ENCODE data around the gene MFSD6L.

MFSD6L gene

GRCh38 chr17:8755590-8756255, 43.4 kb downstream of the MFSD6L start:
- Histone ChIP-seq H4K20me1 (ENCODE audit: low read depth, low read length) (no peaks in the 10 kb centered on the region), H3K36me3 (ENCODE audit: low read length) (no peaks in the 10 kb centered on the region), H3K4me2 (ENCODE audit: low read depth, low read length, poor library complexity, severe bottlenecking) (no peak overlapping the region), H3K9me2 (replicated peaks; ENCODE audit: insufficient read depth, low read length) (no peaks in the 10 kb centered on the region), H3K27me3 (ENCODE audit: low read length) (no peaks in the 10 kb centered on the region), H3K4me3 (ENCODE audit: insufficient read depth, low read length, poor library complexity, severe bottlenecking) (no peak overlapping the region), H3F3A (ENCODE audit: insufficient read depth) (no peaks in the 10 kb centered on the region), H3K27ac (ENCODE audit: low read depth, low read length) (no peak overlapping the region), H3K9me3 (ENCODE audit: insufficient read depth, low read length) (no peaks in the 10 kb centered on the region), H2AFZ (ENCODE audit: low read depth, low read length, severe bottlenecking) (no peak overlapping the region), H3K79me2 (ENCODE audit: insufficient read depth, low read length) (no peaks in the 10 kb centered on the region), H3K9ac (ENCODE audit: low read length) (no peak overlapping the region)
- TF ChIP-seq CTCF (IDR thresholded peaks at IDR 0.05; ENCODE audit: insufficient read depth, low read length, poor library complexity, severe bottlenecking) (no peak), EZH2phosphoT487 (conservative IDR thresholded peaks at IDR 0.05; ENCODE audit: low read length) (no peak)

- Histone ChIP-seq H3K27me3 (ENCODE audit: low read length) (no peaks in the 10 kb centered on the region), H4K20me1 (ENCODE audit: low read depth, low read length) (no peaks in the 10 kb centered on the region), H3K9me2 (replicated peaks; ENCODE audit: insufficient read depth, low read length) (no peaks in the 10 kb centered on the region), H3K27ac (ENCODE audit: low read depth, low read length) (no peak overlapping the region), H2AFZ (ENCODE audit: low read depth, low read length, severe bottlenecking) (no peak overlapping the region), H3K79me2 (ENCODE audit: insufficient read depth, low read length) (no peaks in the 10 kb centered on the region), H3K9ac (ENCODE audit: low read length) (no peak overlapping the region), H3F3A (ENCODE audit: insufficient read depth) (no peaks in the 10 kb centered on the region), H3K9me3 (ENCODE audit: insufficient read depth, low read length) (no peaks in the 10 kb centered on the region), H3K4me3 (ENCODE audit: insufficient read depth, low read length, poor library complexity, severe bottlenecking) (no peak overlapping the region), H3K36me3 (ENCODE audit: low read length) (no peaks in the 10 kb centered on the region), H3K4me2 (ENCODE audit: low read depth, low read length, poor library complexity, severe bottlenecking) (no peak overlapping the region)
- TF ChIP-seq CTCF (IDR thresholded peaks at IDR 0.05; ENCODE audit: insufficient read depth, low read length, poor library complexity, severe bottlenecking) (no peak), EZH2phosphoT487 (conservative IDR thresholded peaks at IDR 0.05; ENCODE audit: low read length) (no peak)
Measured at GRCh38 chr17:8754890-8755289, 44.3 kb downstream of the MFSD6L start.

DNA sequence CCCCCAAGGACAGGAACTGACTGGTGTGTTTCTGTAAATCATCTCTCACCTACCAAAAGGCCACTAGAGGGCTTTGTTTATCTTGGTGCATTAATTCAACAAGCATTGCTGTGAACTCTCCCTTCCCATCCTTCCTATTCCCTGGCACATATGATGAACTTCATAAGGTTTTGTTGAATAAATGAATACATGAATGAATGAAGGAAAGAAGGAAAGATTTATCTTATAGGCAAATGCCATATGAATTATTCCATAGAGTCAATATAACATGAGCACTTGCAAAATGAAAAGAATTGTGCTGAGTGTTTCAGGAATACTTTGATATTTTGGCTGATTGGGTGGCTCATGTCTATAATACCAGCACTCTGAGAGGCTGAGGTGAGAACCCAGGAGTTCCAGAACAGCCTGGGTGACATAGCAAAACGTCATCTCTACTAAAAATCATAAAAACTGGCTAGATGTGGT, 45.2 kb downstream of the MFSD6L start:
- Histone ChIP-seq H2AFZ (ENCODE audit: low read depth, low read length, severe bottlenecking) (no peak overlapping the region), H3K36me3 (ENCODE audit: low read length) (no peaks in the 10 kb centered on the region), H3K4me2 (ENCODE audit: low read depth, low read length, poor library complexity, severe bottlenecking) (no peak overlapping the region), H3K9me3 (ENCODE audit: insufficient read depth, low read length) (no peaks in the 10 kb centered on the region), H3K27ac (ENCODE audit: low read depth, low read length) (no peak overlapping the region), H3K79me2 (ENCODE audit: insufficient read depth, low read length) (no peaks in the 10 kb centered on the region), H3K4me3 (ENCODE audit: insufficient read depth, low read length, poor library complexity, severe bottlenecking) (no peak overlapping the region), H3K9me2 (replicated peaks; ENCODE audit: insufficient read depth, low read length) (no peaks in the 10 kb centered on the region), H3K27me3 (ENCODE audit: low read length) (no peaks in the 10 kb centered on the region), H3K9ac (ENCODE audit: low read length) (no peak overlapping the region), H4K20me1 (ENCODE audit: low read depth, low read length) (no peaks in the 10 kb centered on the region), H3F3A (ENCODE audit: insufficient read depth) (no peaks in the 10 kb centered on the region)
- TF ChIP-seq CTCF (IDR thresholded peaks at IDR 0.05; ENCODE audit: insufficient read depth, low read length, poor library complexity, severe bottlenecking) (peak; percentile 46), EZH2phosphoT487 (conservative IDR thresholded peaks at IDR 0.05; ENCODE audit: low read length) (no peak)

Data from SU-DHL-6 (cell line).